HL-60 (cell line): Measurements from ENCODE around the gene CAPN9.

ENCODE experiments used
- DNase-seq, 2 experiments: peaks; one replicate each; pipeline ENCODE4 v3.0.0-alpha.2; 2010 to 2020; ENCODE audit warnings: low read depth in 1 of 2, low spot score in 1 of 2
- H3K27ac ChIP-seq: fragments of 250-450 bp; sonication (Bioruptor Pico); replicated peaks from 2 replicates; pipeline ENCODE4 v1.5.1; 2020; ENCODE audit warnings: mild to moderate bottlenecking, moderate library complexity
- H3K27me3 ChIP-seq: fragments of 250-450 bp; sonication (Bioruptor Pico); 2 replicates; pipeline ENCODE4 v1.5.1; 2021; ENCODE audit warnings: mild to moderate bottlenecking, moderate library complexity; ENCODE audit not compliant: insufficient read depth, poor library complexity, severe bottlenecking
- H3K4me3 ChIP-seq: replicated peaks from 2 replicates; pipeline ENCODE4 v1.5.1; 2011; ENCODE audit warnings: mild to moderate bottlenecking, control low read depth, low read length; ENCODE audit not compliant: insufficient read depth
- GABPA ChIP-seq: IDR thresholded peaks from 2 replicates; pipeline ENCODE4 v1.6.1; 2012; ENCODE audit warnings: low read depth
- POLR2AphosphoS5 ChIP-seq: IDR thresholded peaks from 2 replicates; pipeline ENCODE4 v1.6.1; 2012; ENCODE audit warnings: low read depth
- REST ChIP-seq: IDR thresholded peaks from 2 replicates; pipeline ENCODE4 v1.6.1; 2012; ENCODE audit warnings: low read depth; ENCODE audit not compliant: insufficient replicate concordance
- SPI1 ChIP-seq: IDR thresholded peaks from 2 replicates; pipeline ENCODE4 v1.6.1; 2012; ENCODE audit warnings: low read depth, mild to moderate bottlenecking, borderline replicate concordance
- TF ChIP-seq, protein P1 (sequence below): IDR thresholded peaks from one replicate; pipeline ENCODE4 v1.5.1; 2011; ENCODE audit warnings: low read length, control low read depth, inconsistent platforms; ENCODE audit not compliant: insufficient read depth

CAPN9 gene

GRCh38 chr1:230850547-230850946 is 103.4 kb downstream of the CAPN9 start:
- H3K4me3 ChIP-seq, result no peak overlapping the region
- TF ChIP-seq SPI1, result no peak
- TF ChIP-seq POLR2AphosphoS5, result no peak
- TF ChIP-seq REST, result no peak
- TF ChIP-seq, protein P1, sequence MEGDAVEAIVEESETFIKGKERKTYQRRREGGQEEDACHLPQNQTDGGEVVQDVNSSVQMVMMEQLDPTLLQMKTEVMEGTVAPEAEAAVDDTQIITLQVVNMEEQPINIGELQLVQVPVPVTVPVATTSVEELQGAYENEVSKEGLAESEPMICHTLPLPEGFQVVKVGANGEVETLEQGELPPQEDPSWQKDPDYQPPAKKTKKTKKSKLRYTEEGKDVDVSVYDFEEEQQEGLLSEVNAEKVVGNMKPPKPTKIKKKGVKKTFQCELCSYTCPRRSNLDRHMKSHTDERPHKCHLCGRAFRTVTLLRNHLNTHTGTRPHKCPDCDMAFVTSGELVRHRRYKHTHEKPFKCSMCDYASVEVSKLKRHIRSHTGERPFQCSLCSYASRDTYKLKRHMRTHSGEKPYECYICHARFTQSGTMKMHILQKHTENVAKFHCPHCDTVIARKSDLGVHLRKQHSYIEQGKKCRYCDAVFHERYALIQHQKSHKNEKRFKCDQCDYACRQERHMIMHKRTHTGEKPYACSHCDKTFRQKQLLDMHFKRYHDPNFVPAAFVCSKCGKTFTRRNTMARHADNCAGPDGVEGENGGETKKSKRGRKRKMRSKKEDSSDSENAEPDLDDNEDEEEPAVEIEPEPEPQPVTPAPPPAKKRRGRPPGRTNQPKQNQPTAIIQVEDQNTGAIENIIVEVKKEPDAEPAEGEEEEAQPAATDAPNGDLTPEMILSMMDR, result no peak
- TF ChIP-seq GABPA, result no peak
- H3K27me3 ChIP-seq, result no peaks in the 10 kb centered on the region
- DNase-seq, result no peak
- no peak overlapping the region for H3K27ac ChIP-seq

- Histone ChIP-seq H3K27ac (no peak overlapping the region), H3K27me3 (no peaks in the 10 kb centered on the region), H3K4me3 (no peak overlapping the region)
- TF ChIP-seq POLR2AphosphoS5 (no peak), SPI1 (no peak), REST (no peak), GABPA (no peak)
- TF ChIP-seq, protein P1, result no peak
- no peak for DNase-seq
These were observed 104.1 kb downstream of the CAPN9 start for GRCh38 chr1:230851291-230851691.
